ENCODE results near the gene CHST7. TPM values are rescaled to one million over a fixed set of nuclear protein-coding genes. Genes with fewer than 3 reads are reported as not detected.

CHST7 gene
- total RNA-seq, 1 experiment from 2014 or later, result 7.7 TPM

DNA sequence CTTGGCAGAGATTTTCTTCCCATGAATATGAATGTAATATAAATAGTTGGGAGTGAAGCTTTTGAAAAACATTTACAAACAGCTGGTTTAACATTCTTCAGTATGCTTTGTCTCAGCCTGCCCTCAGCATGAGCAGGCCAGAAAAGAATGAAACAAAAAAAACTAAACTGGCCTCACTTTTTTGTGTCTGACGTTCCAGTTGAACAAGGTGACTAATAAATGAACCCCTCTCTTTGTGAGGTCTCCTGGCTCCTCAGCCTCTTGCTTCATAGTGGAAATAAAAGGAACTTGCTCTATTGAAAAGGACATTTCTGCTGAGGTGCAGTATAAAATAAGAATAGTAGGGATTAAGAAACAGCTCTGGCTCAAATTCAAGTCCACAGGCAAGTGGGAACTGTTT lies 9.4 kb downstream of the CHST7 start:
- H3K4me1 ChIP-seq (ENCODE audit: control insufficient read depth in 1 of 2, insufficient read depth in 2 of 2, low read length in 2 of 2), result peaks cover 51 to 64% of the 10 kb centered on the region in 2 experiments

DNA sequence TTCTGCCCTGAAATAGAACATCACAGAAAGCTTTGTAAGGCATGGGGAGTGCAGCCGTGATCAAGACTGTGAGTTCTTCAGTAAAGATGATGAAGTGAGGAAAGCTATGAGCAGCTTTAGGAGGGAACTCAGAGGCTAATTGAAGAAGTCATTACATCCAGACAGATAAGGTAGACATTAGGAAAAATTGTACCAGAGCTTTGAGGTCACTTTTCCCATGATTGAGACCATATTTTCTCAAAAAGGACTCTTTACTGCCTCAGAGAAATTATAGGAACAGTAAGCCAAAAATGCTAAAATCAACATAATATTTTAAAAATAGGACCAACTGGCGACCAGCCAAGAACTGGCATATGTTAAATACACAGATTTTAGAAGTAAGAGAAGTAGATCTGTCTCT lies 11.2 kb downstream of the CHST7 start:
- Histone ChIP-seq H3K27me3 (ENCODE audit: insufficient read depth, low read length) (no peaks in the 10 kb centered on the region), H3K4me2 (ENCODE audit: low read length) (peak overlapping the region; percentile 40), H3K36me3 (ENCODE audit: control insufficient read depth in 1 of 2, insufficient read depth in 2 of 2, low read length in 2 of 2) (no peaks in the 10 kb centered on the region), H3K9ac (ENCODE audit: low read length) (peak overlapping the region; percentile 30; the same call in 1 of the 2 replicates), H3K4me3 (replicated peaks in 1 of 2; ENCODE audit: low read depth in 1 of 2, low read length in 2 of 2) (no peak overlapping the region), H2AFZ (ENCODE audit: low read depth, low read length, poor library complexity, severe bottlenecking) (no peak overlapping the region), H3K4me1 (ENCODE audit: control insufficient read depth in 1 of 2, insufficient read depth in 2 of 2, low read length in 2 of 2) (peaks cover 63 to 82% of the 10 kb centered on the region in 2 experiments), H4K20me1 (ENCODE audit: insufficient read depth) (no peaks in the 10 kb centered on the region), H3K27ac (ENCODE audit: low read depth, low read length) (peak overlapping the region; percentile 96), H3K9me3 (ENCODE audit: control insufficient read depth in 1 of 2, insufficient read depth in 1 of 2, low read depth in 1 of 2, low read length in 2 of 2) (no peaks in the 10 kb centered on the region), H3K79me2 (ENCODE audit: insufficient read depth, low read length) (peaks cover 47% of the 10 kb centered on the region), H3K9me2 (ENCODE audit: insufficient read depth) (no peaks in the 10 kb centered on the region)
- TF ChIP-seq, protein P1, sequence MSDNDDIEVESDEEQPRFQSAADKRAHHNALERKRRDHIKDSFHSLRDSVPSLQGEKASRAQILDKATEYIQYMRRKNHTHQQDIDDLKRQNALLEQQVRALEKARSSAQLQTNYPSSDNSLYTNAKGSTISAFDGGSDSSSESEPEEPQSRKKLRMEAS (IDR thresholded peaks at IDR 0.05), result no peak
- no peak for TF ChIP-seq CBX3 (IDR thresholded peaks at IDR 0.05; ENCODE audit: low read depth)
- DNase-seq (ENCODE audit: low read depth, low spot score) (no peak), ATAC-seq (no peak)
- intact Hi-C loops (cut with micrococcal nuclease), result no loop called here
- RAD21 ChIA-PET (ENCODE audit: low non-redundant PET in 1 of 2, low total read pairs in 2 of 2, uncharacterized antibody in 2 of 2, unreplicated experiment in 2 of 2), result no interaction called here
- BruUV-seq (replicated peaks), result no TSS peak
- POLR2A ChIA-PET, result no interaction called here
- CTCF ChIA-PET, result no interaction called here

More for the DNA sequence above, 9.4 kb downstream of the CHST7 start:
- TF ChIP-seq POLR2AphosphoS5 (IDR thresholded peaks at IDR 0.05; ENCODE audit: low read depth, low read length) (no peak), CEBPB (IDR thresholded peaks at IDR 0.05; ENCODE audit: low read depth) (0 out of 2 replicates have a peak, but pooled peaks have one; percentile 18)
- Histone ChIP-seq H3K36me3 (ENCODE audit: control insufficient read depth in 1 of 2, insufficient read depth in 2 of 2, low read length in 2 of 2) (no peaks in the 10 kb centered on the region), H3K9me2 (ENCODE audit: insufficient read depth) (no peaks in the 10 kb centered on the region), H3K27me3 (ENCODE audit: insufficient read depth, low read length) (no peaks in the 10 kb centered on the region), H2AFZ (ENCODE audit: low read depth, low read length, poor library complexity, severe bottlenecking) (no peak overlapping the region), H3K9ac (ENCODE audit: low read length) (peak overlapping the region; percentile 57), H3K27ac (ENCODE audit: low read depth, low read length) (peak overlapping the region; percentile 96), H3K4me3 (replicated peaks in 1 of 2; ENCODE audit: low read depth in 1 of 2, low read length in 2 of 2) (peak overlapping the region in 1 of 2 experiments; percentile 38; a peak in 2 of 4 replicates), H3K4me2 (ENCODE audit: low read length) (peak overlapping the region; percentile 65), H4K20me1 (ENCODE audit: insufficient read depth) (no peaks in the 10 kb centered on the region), H3K9me3 (ENCODE audit: control insufficient read depth in 1 of 2, insufficient read depth in 1 of 2, low read depth in 1 of 2, low read length in 2 of 2) (no peaks in the 10 kb centered on the region), H3K79me2 (ENCODE audit: insufficient read depth, low read length) (peaks cover 38% of the 10 kb centered on the region)
- ChIA-PET CTCF (no interaction called here), RAD21 (ENCODE audit: low non-redundant PET in 1 of 2, low total read pairs in 2 of 2, uncharacterized antibody in 2 of 2, unreplicated experiment in 2 of 2) (no interaction called here), POLR2A (interaction anchor here (1.5 kb wide), 1 partner anchor 10 kb away, joined by 3 read pairs; no protein-coding TSS in a partner anchor)
- BruUV-seq (replicated peaks), result no TSS peak
- no peak for DNase-seq (ENCODE audit: low read depth, low spot score)
- no peak for ATAC-seq
- intact Hi-C loops (cut with micrococcal nuclease), result no loop called here

Data from HCT116 (cell line).